A549 treated with GW870086 at 1 μM for 4 hours (cell line): ENCODE data around the gene INTS13. TPM values are rescaled to one million over a fixed set of nuclear protein-coding genes. Genes with fewer than 3 reads are reported as not detected.

ENCODE experiments used
- total RNA-seq: library from RNA; stranded (reverse); fragments of 200-300 nt; extraction: Qiagen RNA extraction; gene quantifications from 5 replicates; pipeline ENCODE4 v1.2.3, GENCODE V29; 2022; ENCODE audit warnings: low read depth

Gene INTS13, protein sequence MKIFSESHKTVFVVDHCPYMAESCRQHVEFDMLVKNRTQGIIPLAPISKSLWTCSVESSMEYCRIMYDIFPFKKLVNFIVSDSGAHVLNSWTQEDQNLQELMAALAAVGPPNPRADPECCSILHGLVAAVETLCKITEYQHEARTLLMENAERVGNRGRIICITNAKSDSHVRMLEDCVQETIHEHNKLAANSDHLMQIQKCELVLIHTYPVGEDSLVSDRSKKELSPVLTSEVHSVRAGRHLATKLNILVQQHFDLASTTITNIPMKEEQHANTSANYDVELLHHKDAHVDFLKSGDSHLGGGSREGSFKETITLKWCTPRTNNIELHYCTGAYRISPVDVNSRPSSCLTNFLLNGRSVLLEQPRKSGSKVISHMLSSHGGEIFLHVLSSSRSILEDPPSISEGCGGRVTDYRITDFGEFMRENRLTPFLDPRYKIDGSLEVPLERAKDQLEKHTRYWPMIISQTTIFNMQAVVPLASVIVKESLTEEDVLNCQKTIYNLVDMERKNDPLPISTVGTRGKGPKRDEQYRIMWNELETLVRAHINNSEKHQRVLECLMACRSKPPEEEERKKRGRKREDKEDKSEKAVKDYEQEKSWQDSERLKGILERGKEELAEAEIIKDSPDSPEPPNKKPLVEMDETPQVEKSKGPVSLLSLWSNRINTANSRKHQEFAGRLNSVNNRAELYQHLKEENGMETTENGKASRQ
- total RNA-seq, result 19.4 to 28.0 TPM (median 23.8 TPM) in 5 replicates

DNA sequence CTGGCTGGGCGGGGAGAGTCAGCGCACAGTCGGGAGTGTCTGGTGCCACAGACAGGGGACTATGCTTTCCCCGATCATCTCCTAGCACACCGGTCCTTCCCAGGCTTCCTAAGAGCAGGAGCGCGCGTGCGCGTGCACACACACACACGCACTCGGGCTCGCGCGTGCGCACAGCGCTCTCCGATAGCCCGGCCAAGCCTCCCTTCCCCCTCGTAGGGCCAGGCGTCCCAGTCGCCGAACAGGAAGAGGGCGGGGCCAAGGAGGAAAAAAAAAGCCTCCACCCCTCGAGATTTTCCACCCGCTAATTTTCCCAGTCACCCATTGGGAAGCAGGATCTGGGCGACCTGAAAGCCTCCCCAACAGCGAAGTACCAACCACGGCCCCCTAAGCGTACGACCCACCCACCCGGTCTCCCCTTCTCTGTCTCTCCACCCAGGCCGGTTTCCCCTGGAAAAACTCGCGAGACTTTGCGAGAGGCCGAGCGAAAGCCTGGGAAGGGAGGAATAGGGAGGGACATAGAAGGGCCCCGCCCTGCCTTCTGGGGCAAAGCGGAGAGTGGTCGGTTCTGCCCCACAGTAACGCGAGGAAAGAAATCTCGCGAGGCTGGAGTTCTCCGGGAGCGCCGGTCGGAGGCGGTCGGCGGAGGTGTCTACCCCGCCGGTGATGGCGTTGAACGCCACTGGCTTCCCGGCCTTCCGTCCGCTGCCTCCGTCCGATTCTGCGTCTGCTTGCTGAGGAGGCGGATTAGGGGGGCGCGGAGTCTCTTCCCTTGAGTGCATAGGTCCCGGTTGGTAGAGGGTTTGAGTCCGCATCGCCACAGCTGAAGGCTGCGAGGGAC, at the start of gene INTS13, which contains the start of gene FGFR1OP2:
INTS13 (minus strand) TSS at position 119 of the 838 bp plus-strand sequence. CDS start 1,178 bp downstream, outside the sequence.
FGFR1OP2 (plus strand) TSS at position 608 of the 838 bp plus-strand sequence. CDS start 15,689 bp downstream, outside the sequence.

Other genes starting within 250 kb of the INTS13 start
- 1.3 to 3.5 TPM (median 3.1 TPM) in 5 replicates for gene ITPR2, start 104.8 kb downstream of the INTS13 start, total RNA-seq
- gene FGFR1OP2, start 489 bp upstream of the INTS13 start, total RNA-seq, result 25.7 to 32.7 TPM (median 28.4 TPM) in 5 replicates
- gene TM7SF3, start 76.4 kb upstream of the INTS13 start, total RNA-seq, result 66.1 to 78.4 TPM (median 75.5 TPM) in 5 replicates
- 23.7 to 32.3 TPM (median 28.7 TPM) in 5 replicates for gene MED21, start 84.6 kb upstream of the INTS13 start, total RNA-seq
- not detected in 5 replicates for gene C12orf71, start 144.6 kb upstream of the INTS13 start, total RNA-seq